ENCODE data around the gene MRM2.
"Not testable (repeated sequence)": the region's sequence is repeated elsewhere in the genome, so short reads cannot be mapped to it uniquely, and the experiment has no call there.

The MRM2 gene

GRCh38 chr7:2241580-2242540 is at the start of gene MRM2, which contains the start of gene NUDT1:
MRM2 (minus strand) TSS chr7:2242205; CDS start chr7:2242169, 36 bp downstream.
NUDT1 (plus strand) TSS chr7:2242226; CDS start chr7:2244575, 2,349 bp downstream.
- peak; percentile 76 for DNase-seq (ENCODE audit: low spot score)

- no peak for DNase-seq (ENCODE audit: low spot score)
Measured at GRCh38 chr7:2290877-2291276, 48.9 kb upstream of the MRM2 start.

GRCh38 chr7:2289621-2290020 is 47.6 kb upstream of the MRM2 start:
- no peak for DNase-seq (ENCODE audit: low spot score)

GRCh38 chr7:2289111-2289586 is 47.1 kb upstream of the MRM2 start:
- DNase-seq (ENCODE audit: low spot score), result peak; percentile 65

GRCh38 chr7:2288503-2288902 is 46.5 kb upstream of the MRM2 start:
- DNase-seq (ENCODE audit: low spot score), result no peak

GRCh38 chr7:2287745-2288144 is 45.7 kb upstream of the MRM2 start:
- DNase-seq (ENCODE audit: low spot score), result no peak

GRCh38 chr7:2283074-2283473 is 41.1 kb upstream of the MRM2 start:
- DNase-seq (ENCODE audit: low spot score), result no peak

- no peak for DNase-seq (ENCODE audit: low spot score)
Measured at GRCh38 chr7:2282185-2282751, 40.3 kb upstream of the MRM2 start.

GRCh38 chr7:2281541-2281940 is 39.5 kb upstream of the MRM2 start:
- DNase-seq (ENCODE audit: low spot score), result peak; percentile 31

- DNase-seq (ENCODE audit: low spot score), result no peak
Measured at GRCh38 chr7:2280424-2280823, 38.4 kb upstream of the MRM2 start.

- DNase-seq (ENCODE audit: low spot score), result no peak
Measured at GRCh38 chr7:2279896-2280295, 37.9 kb upstream of the MRM2 start.

- DNase-seq (ENCODE audit: low spot score), result no peak
Measured at GRCh38 chr7:2278026-2278425, 36.0 kb upstream of the MRM2 start.

- no peak for DNase-seq (ENCODE audit: low spot score)
Measured at GRCh38 chr7:2276107-2276506, 34.1 kb upstream of the MRM2 start.

- no peak for DNase-seq (ENCODE audit: low spot score)
Measured at GRCh38 chr7:2275101-2275500, 33.1 kb upstream of the MRM2 start.

GRCh38 chr7:2274666-2275065 is 32.7 kb upstream of the MRM2 start:
- no peak for DNase-seq (ENCODE audit: low spot score)

- DNase-seq (ENCODE audit: low spot score), result no peak
Measured at GRCh38 chr7:2273866-2274265, 31.9 kb upstream of the MRM2 start.

GRCh38 chr7:2272031-2272430 is 30.0 kb upstream of the MRM2 start:
- DNase-seq (ENCODE audit: low spot score), result no peak

GRCh38 chr7:2271273-2272026 is 29.4 kb upstream of the MRM2 start:
- no peak for DNase-seq (ENCODE audit: low spot score)

- no peak for DNase-seq (ENCODE audit: low spot score)
Measured at GRCh38 chr7:2270495-2270894, 28.5 kb upstream of the MRM2 start.

GRCh38 chr7:2269991-2270460 is 28.0 kb upstream of the MRM2 start:
- DNase-seq (ENCODE audit: low spot score), result no peak

GRCh38 chr7:2269089-2269990 is 27.3 kb upstream of the MRM2 start:
- DNase-seq (ENCODE audit: low spot score), result not testable (repeated sequence)

Data from Ammon's horn (tissue), 1 donor.